K562 (cell line): ENCODE data around the gene ESPN. TPM values are rescaled to one million over a fixed set of nuclear protein-coding genes. Genes with fewer than 3 reads are reported as not detected.

ENCODE experiments used
- BRD4 ChIP-seq: fragments of 200-600 bp; sonication (generic); IDR thresholded peaks from 2 replicates; pipeline ENCODE4 v1.6.1; 2017; ENCODE audit warnings: inconsistent platforms
- CBX8 ChIP-seq: fragments of 200-600 bp; sonication (generic); IDR thresholded peaks from 2 replicates; pipeline ENCODE4 v1.6.1; 2012; ENCODE audit warnings: borderline replicate concordance, mixed run types, low read depth, mild to moderate bottlenecking, moderate library complexity, mixed read lengths, low read length, control low read depth, inconsistent platforms; ENCODE audit not compliant: poor library complexity, severe bottlenecking; ENCODE audit errors: extremely low read depth
- CEBPZ ChIP-seq: fragments of 150-350 bp; IDR thresholded peaks from 2 replicates; pipeline ENCODE4 v1.6.1; 2014; ENCODE audit warnings: low read depth, mild to moderate bottlenecking, low read length, borderline replicate concordance
- DIDO1 ChIP-seq: fragments of 450-650 bp; IDR thresholded peaks from 2 replicates; pipeline ENCODE4 v1.6.1; 2016; ENCODE audit warnings: low read depth, missing biosample characterization, missing genetic modification characterization
- E2F5 ChIP-seq: sonication (generic); formaldehyde crosslinking; IDR thresholded peaks from 2 replicates; pipeline ENCODE4 v1.8.0; 2022; ENCODE audit warnings: mild to moderate bottlenecking, missing genetic modification reagents
- MED1 ChIP-seq: sonication (generic); formaldehyde crosslinking; IDR thresholded peaks from 2 replicates; pipeline ENCODE4 v1.8.1; 2023; ENCODE audit warnings: missing genetic modification reagents, borderline replicate concordance
- RBFOX2 ChIP-seq: fragments of 200-400 bp; formaldehyde crosslinking; IDR thresholded peaks from 2 replicates; pipeline ENCODE4 v1.6.1; 2017; ENCODE audit warnings: low read depth, mild to moderate bottlenecking, low read length, moderate library complexity
- RREB1 ChIP-seq: fragments of 250-450 bp; sonication (Bioruptor Pico); IDR thresholded peaks from 2 replicates; pipeline ENCODE4 v1.4.0; 2020
- SRF ChIP-seq, 2 experiments: fragments of 250-450, 450-650 bp in 1 of 2; sonication (Bioruptor Pico) in 1 of 2; sonication (generic) in 1 of 2; formaldehyde crosslinking; IDR thresholded peaks; 2 replicates each; pipeline versions ENCODE4 v1.5.0 to v1.5.1; 2020 to 2022; ENCODE audit warnings: mild to moderate bottlenecking in 1 of 2, missing genetic modification reagents in 1 of 2
- ZKSCAN8 ChIP-seq: fragments of 200-800 bp; sonication (Bioruptor generic); IDR thresholded peaks from 2 replicates; pipeline ENCODE4 v1.6.1; 2016; ENCODE audit warnings: missing genetic modification characterization, missing compliant biosample characterization
- ZMIZ1 ChIP-seq, 2 experiments: fragments of 150-350 bp in 1 of 2; IDR thresholded peaks; 2 replicates each; pipeline ENCODE4 v1.6.1; 2012 to 2016; ENCODE audit warnings: low read depth in 2 of 2, low read length in 2 of 2, mild to moderate bottlenecking in 1 of 2, moderate library complexity in 1 of 2
- ZNF165 ChIP-seq: fragments of 250-450 bp; sonication (Bioruptor Pico); IDR thresholded peaks from 2 replicates; pipeline ENCODE4 v1.4.0; 2020; ENCODE audit warnings: borderline replicate concordance
- ZNF24 ChIP-seq: fragments of 450-650 bp; IDR thresholded peaks from 2 replicates; pipeline ENCODE4 v1.6.1; 2016
- polyA plus RNA-seq, 8 experiments: library from polyadenylated mRNA; depleted of rRNA in 4 of 8; stranded (reverse) in 5 of 8; unstranded in 3 of 8; fragments of >200 nt; fragmentation: Nextera tagmentation in 2 of 8; fragmentation: Illumina TruSeq in 1 of 8; extraction: Ambion mirVana in 2 of 8; extraction: Trizol in 1 of 8; gene quantifications; 2 replicates each; pipeline versions ENCODE4 v1.2.1 to v1.2.3, GENCODE V29; 2011 to 2014; ENCODE audit warnings: inconsistent platforms in 1 of 8, missing spikeins in 1 of 8
- total RNA-seq, 7 experiments: library from RNA; depleted of rRNA in 6 of 7; stranded (reverse); fragments of >200 nt in 6 of 7; fragmentation: Illumina TruSeq in 2 of 7; extraction: Trizol in 2 of 7; gene quantifications; 2 replicates each; pipeline versions ENCODE4 v1.2.1 to v1.2.3, GENCODE V29; 2011 to 2021; ENCODE audit warnings: low replicate concordance in 1 of 7

The ESPN gene
- total and polyA plus RNA-seq, 9 of the 15 experiments (the other 6 are each of a cell fraction or from before 2014, with no cell fraction given): 0.07 to 1.2 (median 0.45) TPM; not detected in 3

- no peak for TF ChIP-seq CEBPZ
- no peak for TF ChIP-seq MED1 (CRISPR knock-in tag)
- TF ChIP-seq ZMIZ1 (IDR thresholded peaks at IDR 0.05; ENCODE audit: low read depth in 2 of 2, low read length in 2 of 2): no peak
- 0 out of 2 replicates have a peak, but pooled peaks have one; percentile 4 for TF ChIP-seq E2F5 (CRISPR knock-in tag)
- TF ChIP-seq ZNF165 (CRISPR knock-in tag): no peak
- no peak for TF ChIP-seq ZNF24
- no peak for TF ChIP-seq CBX8
- TF ChIP-seq RBFOX2: 0 out of 2 replicates have a peak, but pooled peaks have one; percentile 63
- TF ChIP-seq BRD4: no peak
- no peak for TF ChIP-seq ZKSCAN8
- no peak for TF ChIP-seq RREB1 (CRISPR knock-in tag)
- TF ChIP-seq SRF (CRISPR knock-in tag; IDR thresholded peaks at IDR 0.05): no peak; a peak in 1 of 4 replicates
- TF ChIP-seq DIDO1 (tag): no peak
Observed at GRCh38 chr1:6392809-6393399, 31.7 kb upstream of the ESPN start (continued).
